SJCRH30 (cell line): ENCODE results near the gene TKT. TPM values are rescaled to one million over a fixed set of nuclear protein-coding genes. Genes with fewer than 3 reads are reported as not detected.
"Not testable (repeated sequence)": the region's sequence is repeated elsewhere in the genome, so short reads cannot be mapped to it uniquely, and the experiment has no call there.

Experiments
- DNase-seq, 2 experiments: peaks; one replicate each; pipeline ENCODE4 v3.0.0-alpha.2; 2015 to 2020
- H3K27ac ChIP-seq: fragments of 250-450 bp; sonication (Bioruptor Pico); 2 replicates; pipeline ENCODE4 v1.5.1; 2020; ENCODE audit warnings: mild to moderate bottlenecking, moderate library complexity
- H3K27me3 ChIP-seq: fragments of 250-450 bp; sonication (Bioruptor Pico); 2 replicates; pipeline ENCODE4 v1.5.1; 2020; ENCODE audit warnings: mild to moderate bottlenecking, moderate library complexity
- H3K36me3 ChIP-seq: fragments of 250-450 bp; sonication (Bioruptor Pico); 2 replicates; pipeline ENCODE4 v1.5.1; 2020; ENCODE audit warnings: mild to moderate bottlenecking, moderate library complexity
- H3K4me1 ChIP-seq: fragments of 250-450 bp; sonication (Bioruptor Pico); 2 replicates; pipeline ENCODE4 v1.5.1; 2020; ENCODE audit warnings: mild to moderate bottlenecking, moderate library complexity
- H3K4me3 ChIP-seq: fragments of 250-450 bp; sonication (Bioruptor Pico); 2 replicates; pipeline ENCODE4 v1.5.1; 2020; ENCODE audit warnings: mild to moderate bottlenecking, moderate library complexity
- H3K9me3 ChIP-seq: fragments of 250-450 bp; sonication (Bioruptor Pico); replicated peaks from 2 replicates; pipeline ENCODE4 v1.5.1; 2020; ENCODE audit warnings: mild to moderate bottlenecking, moderate library complexity
- total RNA-seq: library from RNA; depleted of rRNA; stranded (reverse); fragments of >200 nt; shearing (Covaris generic); gene quantifications from 2 replicates; pipeline ENCODE4 v1.2.3, GENCODE V29; 2014; rRNA removed

The TKT gene, protein sequence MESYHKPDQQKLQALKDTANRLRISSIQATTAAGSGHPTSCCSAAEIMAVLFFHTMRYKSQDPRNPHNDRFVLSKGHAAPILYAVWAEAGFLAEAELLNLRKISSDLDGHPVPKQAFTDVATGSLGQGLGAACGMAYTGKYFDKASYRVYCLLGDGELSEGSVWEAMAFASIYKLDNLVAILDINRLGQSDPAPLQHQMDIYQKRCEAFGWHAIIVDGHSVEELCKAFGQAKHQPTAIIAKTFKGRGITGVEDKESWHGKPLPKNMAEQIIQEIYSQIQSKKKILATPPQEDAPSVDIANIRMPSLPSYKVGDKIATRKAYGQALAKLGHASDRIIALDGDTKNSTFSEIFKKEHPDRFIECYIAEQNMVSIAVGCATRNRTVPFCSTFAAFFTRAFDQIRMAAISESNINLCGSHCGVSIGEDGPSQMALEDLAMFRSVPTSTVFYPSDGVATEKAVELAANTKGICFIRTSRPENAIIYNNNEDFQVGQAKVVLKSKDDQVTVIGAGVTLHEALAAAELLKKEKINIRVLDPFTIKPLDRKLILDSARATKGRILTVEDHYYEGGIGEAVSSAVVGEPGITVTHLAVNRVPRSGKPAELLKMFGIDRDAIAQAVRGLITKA
- 254 and 257 TPM in 2 replicates for total RNA-seq

DNA sequence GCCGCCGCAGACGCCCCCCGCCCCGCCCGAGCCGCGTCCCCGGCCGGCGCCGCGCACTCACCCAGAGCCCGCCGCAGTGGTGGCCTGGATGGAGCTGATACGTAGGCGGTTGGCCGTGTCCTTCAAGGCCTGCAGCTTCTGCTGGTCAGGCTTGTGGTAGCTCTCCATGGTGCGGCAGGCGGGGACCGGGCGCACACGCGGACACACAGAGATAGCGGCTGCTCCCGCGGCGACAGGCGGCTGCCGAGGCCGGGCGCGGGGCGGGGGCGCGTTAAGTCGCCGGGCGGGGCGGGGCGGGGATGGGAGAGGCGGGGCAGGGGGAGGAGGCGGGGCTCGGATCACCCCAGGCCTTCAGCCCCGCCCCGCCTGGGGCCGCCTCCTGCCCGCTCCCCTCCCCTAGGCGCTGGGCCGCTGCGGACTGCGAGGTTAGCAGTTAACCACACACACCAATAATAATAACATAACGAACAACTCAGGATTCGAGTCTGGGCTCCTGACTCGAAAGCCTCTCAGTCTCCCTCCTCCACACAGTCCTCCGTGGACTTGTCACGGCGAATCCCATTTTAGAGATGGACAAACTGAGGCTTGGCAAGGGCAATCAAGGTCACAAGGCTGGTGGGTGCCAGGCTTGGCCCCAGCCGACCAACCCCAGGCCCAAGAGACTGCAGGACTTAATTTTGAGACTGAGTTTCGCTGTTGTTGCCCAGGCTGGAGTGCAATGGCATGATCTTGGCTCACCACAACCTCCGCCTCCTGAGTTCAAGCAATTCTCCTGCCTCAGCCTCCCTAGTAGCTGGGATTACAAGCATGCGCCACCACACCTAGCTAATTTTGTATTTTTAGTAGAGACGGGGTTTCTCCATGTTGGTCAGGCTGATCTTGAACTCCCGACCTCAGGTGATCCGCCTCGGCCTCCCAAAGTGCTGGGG is at the start of gene TKT:
Gene TKT (minus strand): TSS at position 248 of the 929 bp plus-strand sequence. CDS start 80 bp downstream, at position 168.
- peak within 1 kb of the TSS; percentile 86 for H3K4me3 ChIP-seq
- no peaks in the 10 kb centered on the region for H3K9me3 ChIP-seq
- H3K27me3 ChIP-seq = no peaks in the 10 kb centered on the region
- peak; percentile 77 to 84 for DNase-seq
- H3K4me1 ChIP-seq = no peaks in the 10 kb centered on the region
- no peaks in the 10 kb centered on the region for H3K36me3 ChIP-seq
- peak within 1 kb of the TSS; percentile 62 for H3K27ac ChIP-seq

DNA sequence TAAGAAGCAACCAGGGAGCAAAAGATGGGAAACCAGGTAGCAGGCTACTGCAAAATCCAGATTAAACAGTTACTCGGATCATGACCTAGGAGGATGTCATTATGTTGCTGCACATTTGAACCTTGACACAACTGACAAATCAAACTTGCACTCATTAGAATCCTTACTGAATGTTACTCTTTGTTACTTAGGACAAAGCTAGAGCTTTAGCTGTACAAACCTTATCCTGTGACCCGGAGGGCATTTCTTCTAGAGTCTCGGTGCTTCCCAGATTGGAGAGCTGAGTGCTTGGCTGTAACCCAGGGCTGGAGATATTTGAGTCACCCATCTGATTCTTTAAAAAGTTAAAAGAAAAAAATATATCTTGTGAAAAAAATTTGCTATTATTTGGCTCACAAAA is 48.1 kb upstream of the TKT start:
- DNase-seq = no peak
- no peaks in the 10 kb centered on the region for H3K9me3 ChIP-seq
- no peak overlapping the region for H3K4me3 ChIP-seq
- H3K36me3 ChIP-seq = peaks cover 17% of the 10 kb centered on the region
- no peaks in the 10 kb centered on the region for H3K4me1 ChIP-seq
- no peak overlapping the region for H3K27ac ChIP-seq
- H3K27me3 ChIP-seq = no peaks in the 10 kb centered on the region

DNA sequence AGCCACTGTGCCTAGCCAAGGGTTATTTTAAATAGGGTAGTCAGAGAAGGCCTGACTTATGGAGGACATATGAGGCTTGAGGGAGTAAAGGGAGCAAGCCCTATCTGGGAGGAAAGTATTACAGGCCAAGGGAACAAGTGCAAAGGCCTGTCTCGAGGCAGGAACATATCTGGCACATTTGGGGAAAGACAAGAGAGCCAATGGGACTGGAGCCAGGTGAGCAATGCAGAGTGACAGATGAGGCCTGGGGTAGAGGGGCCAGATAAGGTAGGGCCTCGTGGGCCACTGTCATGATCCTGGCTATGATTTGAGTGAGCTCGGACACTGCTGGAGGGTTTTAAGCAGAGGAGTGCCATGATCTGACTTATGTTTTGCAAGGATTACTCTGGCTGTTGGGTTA is 47.7 kb upstream of the TKT start:
- H3K4me3 ChIP-seq = no peak overlapping the region
- no peaks in the 10 kb centered on the region for H3K4me1 ChIP-seq
- DNase-seq = no peak
- H3K9me3 ChIP-seq = no peaks in the 10 kb centered on the region
- no peaks in the 10 kb centered on the region for H3K27me3 ChIP-seq
- peaks cover 18% of the 10 kb centered on the region for H3K36me3 ChIP-seq
- H3K27ac ChIP-seq = no peak overlapping the region

DNA sequence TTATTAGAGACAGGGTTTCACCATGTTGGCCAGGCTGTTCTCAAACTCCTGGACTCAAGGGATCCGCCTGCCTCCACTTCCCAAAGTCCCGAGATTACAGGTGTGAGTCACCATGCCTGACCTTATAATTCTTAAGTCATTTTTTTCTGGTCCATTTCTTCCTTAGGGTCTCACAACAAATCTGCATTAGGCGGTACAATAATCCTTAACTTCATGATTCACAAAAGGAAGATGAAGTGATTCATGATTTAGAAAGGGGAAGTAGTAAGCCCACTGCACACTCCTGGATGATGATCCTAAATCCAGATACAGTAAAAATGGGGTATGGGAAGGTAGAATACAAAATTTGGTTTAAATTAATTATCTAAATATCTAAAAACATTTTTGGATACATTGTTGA is 45.0 kb upstream of the TKT start:
- Histone ChIP-seq H3K4me3 (no peak overlapping the region), H3K27me3 (no peaks in the 10 kb centered on the region), H3K27ac (no peak overlapping the region), H3K9me3 (no peaks in the 10 kb centered on the region), H3K36me3 (peaks cover 23% of the 10 kb centered on the region), H3K4me1 (no peaks in the 10 kb centered on the region)
- DNase-seq = no peak

DNA sequence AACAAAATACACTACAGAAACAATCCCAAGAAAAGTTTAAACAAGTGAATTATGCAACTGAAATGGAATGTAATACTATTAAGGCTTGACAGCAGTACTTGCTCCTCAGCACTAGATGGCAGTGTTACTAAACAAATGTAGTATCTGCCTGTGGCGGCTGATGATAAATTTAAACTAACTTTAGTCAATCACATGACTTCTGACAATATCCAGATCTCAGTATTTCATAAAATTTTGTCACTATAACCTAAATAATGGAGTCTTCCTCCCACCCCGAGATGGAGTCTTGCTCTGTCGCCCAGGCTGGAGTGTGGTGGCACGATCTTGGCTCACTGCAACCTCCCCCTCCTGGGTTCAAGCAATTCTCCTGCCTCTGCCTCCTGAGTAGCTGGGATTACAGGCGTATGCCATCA is 43.8 kb upstream of the TKT start:
- H3K4me3 ChIP-seq, H3K27ac ChIP-seq: not testable (repeated sequence)
- DNase-seq = peak in 1 of 2 experiments; percentile 37

DNA sequence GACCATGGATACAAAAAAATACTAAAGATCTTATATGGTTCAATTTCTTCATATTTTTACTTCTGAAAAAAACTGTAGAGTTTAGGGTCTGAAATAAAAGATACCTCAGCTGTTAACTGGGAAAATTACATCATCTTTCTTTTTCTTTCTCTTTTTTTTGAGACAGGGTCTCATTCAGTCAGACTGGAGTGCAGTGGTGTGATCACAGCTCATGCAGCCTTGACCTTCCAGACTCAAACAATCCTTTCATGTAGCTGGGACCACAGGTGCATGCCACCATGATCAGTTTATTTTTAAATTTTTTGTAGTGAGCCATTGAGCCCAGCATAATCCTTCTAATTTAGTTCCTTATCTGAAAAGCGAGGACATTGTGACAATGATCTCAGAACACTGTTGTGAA is 39.6 kb upstream of the TKT start:
- no peak for DNase-seq
- Histone ChIP-seq H3K9me3 (no peaks in the 10 kb centered on the region), H3K27me3 (no peaks in the 10 kb centered on the region), H3K36me3 (peaks cover 14% of the 10 kb centered on the region), H3K4me1 (no peaks in the 10 kb centered on the region), H3K4me3 (no peak overlapping the region), H3K27ac (no peak overlapping the region)

More for the DNA sequence above, 43.8 kb upstream of the TKT start:
- not testable (repeated sequence) for H3K27me3 ChIP-seq, H3K9me3 ChIP-seq, H3K4me1 ChIP-seq
- H3K36me3 ChIP-seq = peaks cover 23% of the 10 kb centered on the region

DNA sequence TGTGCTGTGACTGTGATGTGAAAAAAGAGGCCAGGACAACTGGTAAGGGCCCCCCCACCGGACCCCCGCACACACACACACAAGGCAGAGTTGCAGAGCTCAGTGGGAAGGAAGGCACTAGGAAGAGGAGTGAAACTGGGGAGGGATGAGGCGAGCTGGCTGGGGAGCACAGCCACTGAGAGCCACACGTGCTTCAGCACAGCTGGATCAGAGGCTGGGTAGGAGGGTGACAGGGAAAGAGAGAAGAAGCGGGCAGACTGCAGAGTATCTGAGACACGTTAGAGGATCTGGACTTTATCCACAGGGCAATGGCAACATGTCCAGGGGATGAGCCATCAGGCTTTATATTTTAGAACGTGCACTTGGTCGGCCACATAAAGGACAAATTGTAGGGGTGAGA is 38.0 kb upstream of the TKT start:
- no peaks in the 10 kb centered on the region for H3K9me3 ChIP-seq
- H3K4me3 ChIP-seq = no peak overlapping the region
- H3K36me3 ChIP-seq = peaks cover 12% of the 10 kb centered on the region
- H3K4me1 ChIP-seq = no peaks in the 10 kb centered on the region
- H3K27me3 ChIP-seq = no peaks in the 10 kb centered on the region
- no peak overlapping the region for H3K27ac ChIP-seq
- DNase-seq = no peak

DNA sequence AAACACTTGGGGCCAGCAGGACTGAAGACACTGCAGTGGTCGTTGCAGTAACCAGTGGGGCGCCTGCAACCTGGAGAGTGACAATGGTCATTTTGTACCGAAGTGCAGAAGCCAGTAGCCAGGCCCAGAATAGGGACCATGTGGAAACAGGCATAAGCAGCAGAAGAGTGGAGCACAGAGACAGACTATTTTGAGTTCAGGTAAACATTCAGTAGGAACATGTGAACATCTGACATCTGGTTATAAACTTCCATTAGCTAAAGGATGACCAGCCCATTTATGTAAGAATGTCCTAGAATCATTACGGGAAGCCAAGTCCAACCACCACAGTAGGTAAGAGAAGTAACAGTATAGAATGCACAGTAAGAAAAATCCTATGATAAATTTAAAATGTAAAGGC is 32.4 kb upstream of the TKT start:
- no peak overlapping the region for H3K27ac ChIP-seq
- no peaks in the 10 kb centered on the region for H3K9me3 ChIP-seq
- peaks cover 20% of the 10 kb centered on the region for H3K36me3 ChIP-seq
- DNase-seq = no peak
- H3K27me3 ChIP-seq = no peaks in the 10 kb centered on the region
- no peak overlapping the region for H3K4me3 ChIP-seq
- no peaks in the 10 kb centered on the region for H3K4me1 ChIP-seq

DNA sequence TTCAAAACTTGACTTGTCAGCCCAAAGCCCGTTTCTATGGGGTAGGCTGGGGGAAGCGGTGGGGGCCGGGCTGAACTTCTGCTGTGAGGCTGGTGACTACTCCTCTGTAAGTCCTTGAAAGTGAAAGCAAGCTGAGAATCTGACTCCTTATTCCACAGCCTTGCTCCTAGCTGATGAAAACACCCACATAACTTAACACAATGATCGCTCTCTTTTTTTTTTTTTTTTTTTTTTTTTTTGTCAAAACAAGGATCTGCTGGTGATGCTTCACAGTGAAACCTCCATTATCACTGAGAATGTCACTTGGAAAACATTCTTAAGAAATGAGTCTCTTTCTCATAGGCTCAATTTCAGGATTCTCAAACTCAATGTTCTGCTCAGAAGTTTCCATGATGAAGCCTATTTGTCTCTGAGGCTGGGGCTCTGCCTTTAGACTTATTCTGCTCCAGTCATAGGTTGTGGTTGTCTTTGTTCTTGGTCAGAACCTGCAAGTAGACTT is 31.4 kb upstream of the TKT start:
- DNase-seq = no peak
- no peaks in the 10 kb centered on the region for H3K9me3 ChIP-seq
- peaks cover 20% of the 10 kb centered on the region for H3K36me3 ChIP-seq
- no peaks in the 10 kb centered on the region for H3K4me1 ChIP-seq
- H3K27me3 ChIP-seq = no peaks in the 10 kb centered on the region
- no peak overlapping the region for H3K4me3 ChIP-seq
- H3K27ac ChIP-seq = no peak overlapping the region

DNA sequence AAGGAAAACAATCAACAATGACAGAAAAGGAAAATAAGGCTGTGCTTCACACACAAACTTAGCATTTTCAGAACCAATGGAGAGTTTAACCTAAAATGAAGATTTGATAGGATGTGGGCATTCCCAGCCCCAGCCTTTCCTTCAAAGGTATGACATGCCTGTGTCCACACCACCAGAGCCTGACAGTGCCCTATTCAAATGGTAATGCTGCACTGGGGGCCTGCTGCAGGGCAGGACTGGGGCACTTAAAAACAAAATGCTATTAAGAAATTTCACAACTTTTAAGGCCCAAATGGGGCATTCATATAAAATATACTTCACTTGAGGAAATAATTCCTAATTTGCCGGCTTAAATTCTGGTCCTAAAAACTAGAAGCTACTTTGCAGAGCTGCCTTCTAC is 30.9 kb upstream of the TKT start:
- Histone ChIP-seq H3K27me3 (no peaks in the 10 kb centered on the region), H3K27ac (no peak overlapping the region), H3K9me3 (no peaks in the 10 kb centered on the region), H3K36me3 (peaks cover 20% of the 10 kb centered on the region), H3K4me1 (no peaks in the 10 kb centered on the region), H3K4me3 (no peak overlapping the region)
- no peak for DNase-seq

DNA sequence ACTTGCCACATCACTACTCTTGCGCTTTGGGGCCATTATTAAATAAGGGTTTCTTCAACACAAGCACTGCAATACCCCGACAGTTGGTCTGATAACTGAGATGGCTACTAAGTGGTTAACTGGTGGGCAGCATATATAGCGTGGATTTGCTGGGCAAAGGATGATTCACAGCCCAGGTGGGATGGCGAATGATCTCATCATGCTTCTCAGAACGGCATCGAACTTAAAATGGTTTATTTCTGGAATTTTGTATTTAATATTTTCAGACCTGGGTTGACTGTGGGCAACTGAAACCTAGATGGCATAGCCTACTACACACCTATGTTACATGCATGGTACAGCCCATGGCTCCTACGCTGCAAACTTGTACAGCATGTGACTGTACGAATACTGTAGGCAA is 26.8 kb upstream of the TKT start:
- Histone ChIP-seq H3K27ac (no peak overlapping the region), H3K4me1 (no peaks in the 10 kb centered on the region), H3K9me3 (no peaks in the 10 kb centered on the region), H3K4me3 (no peak overlapping the region), H3K27me3 (no peaks in the 10 kb centered on the region), H3K36me3 (peaks cover 16% of the 10 kb centered on the region)
- no peak for DNase-seq

DNA sequence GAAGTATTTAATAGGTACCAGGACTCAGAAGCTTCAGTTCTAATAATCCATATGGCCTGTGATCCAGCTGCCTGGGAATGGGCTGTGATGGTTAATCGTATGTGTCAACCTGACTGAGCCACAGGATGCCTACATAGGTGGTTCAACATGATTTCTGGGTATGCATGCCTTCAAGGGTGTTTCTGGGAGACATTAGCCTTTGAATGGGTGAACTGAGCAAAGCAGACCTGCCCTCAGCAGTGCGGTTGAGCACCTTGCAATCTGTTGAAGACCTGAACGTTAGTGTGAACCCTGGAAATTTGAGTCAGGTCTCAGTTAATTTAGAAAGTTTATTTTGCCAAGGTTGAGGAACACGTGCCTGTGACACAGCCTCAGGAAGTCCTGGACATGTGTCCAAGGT is 22.8 kb upstream of the TKT start:
- H3K9me3 ChIP-seq = no peaks in the 10 kb centered on the region
- no peak overlapping the region for H3K4me3 ChIP-seq
- H3K4me1 ChIP-seq = no peaks in the 10 kb centered on the region
- H3K27ac ChIP-seq = no peak overlapping the region
- no peaks in the 10 kb centered on the region for H3K36me3 ChIP-seq
- DNase-seq = no peak
- no peaks in the 10 kb centered on the region for H3K27me3 ChIP-seq

DNA sequence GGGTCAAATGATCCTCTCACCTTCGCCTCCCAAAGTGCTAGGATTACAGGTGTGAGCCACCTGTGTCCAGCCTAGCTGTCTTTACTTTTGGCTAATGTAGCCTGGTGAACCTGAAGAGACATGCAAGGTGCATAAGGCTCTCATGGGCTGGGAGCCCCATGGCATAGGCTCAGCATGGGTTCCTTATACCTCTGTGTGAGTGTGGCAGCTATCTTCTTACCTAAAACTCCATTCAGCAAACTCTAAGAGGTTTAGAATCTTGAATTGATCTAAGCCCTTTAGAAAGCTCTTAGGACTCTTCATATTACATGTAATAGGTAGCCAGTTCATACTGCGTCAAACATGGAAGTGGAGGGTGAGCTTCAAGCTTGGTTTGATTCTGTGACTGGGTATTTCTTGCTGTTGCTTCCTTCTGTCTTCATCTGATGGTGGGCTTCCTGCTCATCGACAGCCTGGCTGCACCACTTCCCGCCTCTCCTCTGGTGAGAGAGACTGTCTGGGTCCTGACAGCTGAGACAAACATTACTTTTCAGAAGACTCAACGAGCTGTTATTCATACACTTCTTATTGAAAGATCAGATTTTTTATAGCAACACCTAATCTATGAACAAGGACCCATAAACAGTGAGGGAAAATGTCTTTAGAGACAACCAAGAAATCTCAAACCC is 19.2 kb upstream of the TKT start:
- Histone ChIP-seq H3K36me3 (no peaks in the 10 kb centered on the region), H3K4me3 (no peak overlapping the region), H3K27ac (no peak overlapping the region), H3K9me3 (no peaks in the 10 kb centered on the region), H3K27me3 (no peaks in the 10 kb centered on the region), H3K4me1 (peaks cover 8% of the 10 kb centered on the region; the same call in 1 of the 2 replicates)
- no peak for DNase-seq

DNA sequence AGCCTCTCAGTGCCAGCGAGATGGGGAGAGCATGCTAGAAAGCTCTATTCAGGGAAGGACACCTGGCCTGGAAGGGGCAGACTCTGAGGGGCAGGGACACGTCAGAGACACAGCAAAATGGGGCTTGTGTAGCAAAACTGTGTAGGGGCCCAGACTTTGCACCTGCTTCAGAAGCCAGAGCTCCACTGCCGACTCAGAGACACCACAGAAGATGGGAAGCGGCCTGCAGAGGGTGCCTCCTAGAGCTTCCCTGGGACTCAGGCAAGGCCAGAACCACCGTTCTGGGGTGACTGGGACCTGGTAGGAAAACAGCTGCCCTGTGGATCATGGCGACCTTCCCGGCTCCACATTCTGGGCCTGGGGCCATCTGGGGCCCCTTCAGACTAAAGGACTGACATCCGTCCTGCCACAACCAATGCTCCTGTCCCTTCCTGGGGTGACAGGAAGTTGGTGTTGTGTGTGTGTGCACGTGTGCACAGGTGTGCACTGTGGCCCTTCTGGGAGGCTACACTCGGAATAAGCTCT is 17.4 kb upstream of the TKT start:
- H3K27ac ChIP-seq = no peak overlapping the region
- no peak for DNase-seq
- H3K4me1 ChIP-seq = peaks cover 11% of the 10 kb centered on the region
- H3K4me3 ChIP-seq = no peak overlapping the region
- no peaks in the 10 kb centered on the region for H3K9me3 ChIP-seq
- H3K27me3 ChIP-seq = no peaks in the 10 kb centered on the region
- H3K36me3 ChIP-seq = no peaks in the 10 kb centered on the region
